HG03565 (cell line): ENCODE data around the gene IRAK3.
A peak's percentile ranks its signal among the peaks of the same experiment; 100 is the strongest.

Experiments used
- ATAC-seq: cut with Tn5 transposase; IDR thresholded peaks from one replicate; pipeline ENCODE4 v1.9.1; 2021; ENCODE audit warnings: mild to moderate bottlenecking, moderate library complexity; ENCODE audit not compliant: unreplicated experiment

Gene IRAK3

DNA sequence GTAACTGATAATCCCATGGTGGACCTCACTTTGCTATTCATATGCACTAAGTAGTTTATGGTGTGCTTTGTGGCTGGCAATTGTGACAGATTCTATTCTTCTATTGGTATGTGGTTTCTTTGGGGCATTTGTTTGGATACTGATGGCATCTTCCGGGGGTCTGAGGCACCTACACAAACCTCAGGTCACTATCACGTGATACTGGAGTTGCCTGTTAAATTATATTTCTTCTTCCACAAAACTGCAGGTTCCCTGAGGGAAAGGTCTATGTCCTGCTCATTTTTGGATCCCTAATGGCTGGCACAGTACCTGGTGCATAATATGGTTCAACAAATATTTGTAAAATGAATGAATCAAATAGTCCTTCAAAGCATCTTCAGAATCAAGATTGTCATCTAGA is 63.8 kb downstream of the IRAK3 start:
- ATAC-seq = no peak

DNA sequence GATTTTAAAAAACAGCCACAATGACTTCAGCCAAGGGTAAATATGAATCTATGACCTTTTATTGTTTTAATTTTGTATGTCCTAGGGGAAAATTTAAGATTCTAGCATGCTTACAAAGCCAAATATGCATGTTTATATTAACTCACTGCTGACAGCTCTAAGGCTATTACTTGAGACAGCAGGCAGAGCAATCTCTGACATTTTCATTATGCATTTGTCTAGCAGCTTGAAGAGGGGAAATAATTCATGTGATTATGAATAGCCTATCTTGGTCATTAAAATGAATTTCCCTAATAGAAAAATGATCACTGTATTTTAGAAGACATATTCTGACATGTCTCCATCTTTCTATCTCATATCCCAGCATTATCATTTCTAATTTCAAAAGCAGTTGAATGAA is 66.7 kb downstream of the IRAK3 start:
- ATAC-seq = no peak

DNA sequence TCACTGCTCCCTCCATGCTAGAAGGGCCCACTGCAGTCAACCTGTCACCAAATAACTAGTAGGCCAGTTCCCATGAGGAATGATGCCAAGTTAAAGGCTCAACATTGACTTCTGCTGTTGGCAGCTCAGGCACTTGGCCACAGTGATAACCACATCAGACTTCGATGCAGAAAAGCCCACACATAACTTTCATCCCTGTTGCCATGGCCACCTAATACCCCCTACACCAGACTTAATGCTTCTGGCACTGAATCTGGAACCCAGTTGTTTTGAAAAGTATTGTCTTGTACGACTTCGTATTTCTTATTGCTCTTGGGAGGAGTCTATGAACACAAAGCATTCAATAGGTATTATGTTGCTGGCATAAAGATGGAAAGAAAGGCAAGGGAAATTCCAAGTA is 69.0 kb downstream of the IRAK3 start:
- no peak for ATAC-seq

DNA sequence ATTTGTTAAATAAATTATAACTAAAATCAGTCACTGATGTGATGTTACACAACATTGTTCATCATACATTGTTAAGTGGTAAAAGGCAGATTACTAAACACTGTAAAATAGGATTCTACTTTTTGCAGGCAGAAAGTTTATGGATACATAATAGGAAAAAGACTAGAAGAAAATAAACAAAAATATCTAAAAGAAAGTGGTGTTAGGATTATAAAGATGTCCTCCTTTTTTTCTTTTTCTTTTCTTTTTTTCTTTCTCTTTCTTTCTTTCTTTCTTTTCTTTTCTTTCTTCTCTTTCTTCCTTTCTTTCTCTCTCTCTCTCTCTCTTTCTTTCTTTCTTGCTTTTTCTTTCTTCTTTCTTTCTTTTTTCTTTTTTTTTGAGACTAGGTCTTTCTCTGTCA is 73.7 kb downstream of the IRAK3 start:
- ATAC-seq = no peak

DNA sequence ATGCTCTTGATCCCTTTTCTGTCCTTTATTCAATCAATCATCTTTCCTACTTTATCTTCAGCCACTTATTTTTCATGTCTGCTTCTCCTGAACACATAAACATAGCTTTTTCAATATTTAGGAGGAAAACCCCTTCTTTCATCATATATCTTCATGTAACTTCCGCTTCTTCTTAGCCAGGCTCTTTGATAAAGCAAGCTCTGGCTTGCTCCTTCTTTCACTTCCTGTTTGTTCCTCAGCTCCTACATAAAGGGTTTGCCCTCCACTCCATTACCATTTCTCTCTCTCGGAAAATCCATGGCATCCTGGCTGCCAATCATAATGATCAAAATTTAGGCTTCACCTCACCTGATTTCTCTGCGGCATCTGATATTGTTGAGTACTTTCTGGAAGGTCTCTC is 79.5 kb downstream of the IRAK3 start:
- no peak for ATAC-seq

DNA sequence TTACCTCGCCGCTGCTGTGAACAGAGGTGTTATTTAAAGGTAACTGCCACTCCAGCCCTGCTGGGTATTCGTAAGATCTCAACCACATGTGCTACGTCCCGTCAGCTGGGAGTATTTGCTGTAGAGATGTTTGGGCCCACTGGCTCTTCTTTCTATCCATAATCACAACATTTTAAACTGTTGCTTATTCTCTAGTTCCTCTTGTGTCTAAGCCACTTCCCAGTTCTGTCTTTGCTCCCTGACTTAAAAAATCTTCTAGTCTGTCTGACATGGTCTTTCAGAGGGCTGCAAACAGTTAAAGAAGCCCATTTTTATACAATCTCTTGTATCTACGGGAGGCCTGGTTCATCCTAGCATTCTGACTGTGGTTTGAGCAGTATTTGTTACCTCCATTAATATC is 80.1 kb downstream of the IRAK3 start:
- ATAC-seq = no peak

DNA sequence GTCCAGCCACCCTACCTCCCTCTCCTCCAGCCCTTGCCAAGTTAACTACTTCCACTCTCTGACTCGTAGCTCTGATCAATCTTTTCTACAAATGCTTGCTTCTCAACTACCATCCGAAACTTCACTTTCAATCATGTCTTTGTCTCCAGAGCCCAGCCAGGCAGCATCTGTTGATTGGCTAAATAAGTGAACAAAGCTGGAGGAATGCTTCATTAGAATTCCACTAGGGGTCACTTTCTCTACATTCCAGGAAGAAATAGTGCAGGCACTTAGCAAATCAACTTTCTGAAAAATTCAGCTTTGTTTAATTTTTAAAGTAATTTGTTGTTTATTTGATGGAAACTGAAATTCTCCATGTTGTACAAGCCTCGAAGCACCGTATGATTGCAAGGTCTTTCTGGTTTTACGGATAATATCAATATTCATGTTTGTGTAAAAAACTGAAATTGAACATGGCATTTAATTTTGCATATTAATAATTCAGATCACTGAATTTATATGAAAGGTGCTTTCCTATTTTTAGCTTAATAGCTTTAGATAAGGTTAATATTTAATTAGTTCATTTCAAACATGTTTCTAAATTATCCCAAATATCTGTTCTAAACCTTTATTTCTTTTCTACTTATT is 80.9 kb downstream of the IRAK3 start:
- no peak for ATAC-seq

DNA sequence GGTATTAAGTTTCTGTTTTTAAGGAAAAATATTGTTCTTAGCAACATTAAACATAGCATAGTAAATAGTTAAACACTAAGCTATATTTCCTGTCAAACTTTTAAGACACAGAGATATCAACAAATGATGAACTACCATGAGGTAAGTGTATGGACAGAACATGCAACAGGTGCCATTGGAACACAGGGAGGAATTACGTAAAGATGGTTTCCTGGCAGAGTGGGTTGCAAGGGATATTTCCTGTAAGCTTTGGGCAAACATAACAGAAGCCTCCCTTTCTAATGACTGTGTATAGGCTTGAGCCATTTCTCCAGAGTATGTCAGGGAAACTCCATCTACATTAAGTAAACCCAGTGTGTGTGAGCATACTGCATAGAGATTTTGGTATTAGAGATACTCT is 81.6 kb downstream of the IRAK3 start:
- ATAC-seq = no peak

DNA sequence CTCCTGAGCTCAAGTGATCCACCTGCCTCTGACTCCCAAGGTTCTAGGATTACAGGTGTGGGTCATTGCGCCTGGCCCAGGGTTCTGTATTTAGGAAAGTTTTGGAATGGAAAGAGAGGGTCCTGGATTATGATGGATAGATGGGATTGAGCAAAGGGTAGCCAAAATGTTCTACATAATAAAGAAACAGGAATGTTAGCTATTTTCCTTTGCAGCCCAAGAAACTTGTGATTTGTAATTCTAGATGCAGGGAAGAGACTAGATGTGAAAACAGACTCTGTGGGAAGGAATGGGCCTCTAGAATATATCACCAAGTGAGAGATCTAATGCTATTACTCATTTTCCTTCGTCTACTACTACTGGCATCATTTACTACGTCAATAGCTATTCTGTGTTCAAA is 83.6 kb downstream of the IRAK3 start:
- no peak for ATAC-seq

DNA sequence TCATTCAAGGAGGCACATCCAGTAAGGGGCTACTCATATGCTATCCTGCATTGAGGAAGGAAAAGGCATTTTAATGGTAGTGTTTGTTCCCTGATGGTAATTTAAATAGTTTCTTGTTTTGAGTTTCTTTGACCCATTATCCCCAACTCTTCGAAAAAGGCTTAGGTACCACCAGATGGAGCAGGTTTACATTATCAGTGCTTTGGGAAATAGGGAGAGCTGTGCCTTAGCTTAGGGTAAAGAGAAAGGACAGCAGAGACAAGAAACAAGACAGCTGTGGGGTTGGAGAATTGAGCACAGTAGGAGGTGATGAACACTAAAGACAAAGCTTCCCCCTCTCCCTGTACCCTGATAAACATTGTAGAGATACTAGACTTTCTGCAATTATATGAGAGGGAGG is 84.1 kb downstream of the IRAK3 start:
- ATAC-seq = no peak

DNA sequence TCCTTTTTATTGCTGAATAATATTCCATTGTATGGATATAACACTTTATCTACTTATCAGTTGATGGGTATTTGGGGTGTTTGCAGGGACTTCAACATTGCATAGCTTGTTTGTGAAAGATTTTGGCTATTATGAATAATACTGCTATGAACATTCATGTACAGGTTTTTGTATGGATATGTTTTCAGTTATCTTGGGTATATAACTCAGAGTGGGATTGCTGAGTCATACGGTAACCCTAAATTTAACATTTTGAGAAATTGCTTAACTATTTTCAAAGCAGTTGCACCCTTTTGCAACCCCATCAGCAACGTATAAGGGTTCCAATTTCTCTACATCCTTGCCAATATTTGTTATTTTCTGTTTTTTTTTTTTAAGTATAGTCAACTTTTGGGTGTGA is 86.0 kb downstream of the IRAK3 start:
- ATAC-seq = peak; percentile 45

DNA sequence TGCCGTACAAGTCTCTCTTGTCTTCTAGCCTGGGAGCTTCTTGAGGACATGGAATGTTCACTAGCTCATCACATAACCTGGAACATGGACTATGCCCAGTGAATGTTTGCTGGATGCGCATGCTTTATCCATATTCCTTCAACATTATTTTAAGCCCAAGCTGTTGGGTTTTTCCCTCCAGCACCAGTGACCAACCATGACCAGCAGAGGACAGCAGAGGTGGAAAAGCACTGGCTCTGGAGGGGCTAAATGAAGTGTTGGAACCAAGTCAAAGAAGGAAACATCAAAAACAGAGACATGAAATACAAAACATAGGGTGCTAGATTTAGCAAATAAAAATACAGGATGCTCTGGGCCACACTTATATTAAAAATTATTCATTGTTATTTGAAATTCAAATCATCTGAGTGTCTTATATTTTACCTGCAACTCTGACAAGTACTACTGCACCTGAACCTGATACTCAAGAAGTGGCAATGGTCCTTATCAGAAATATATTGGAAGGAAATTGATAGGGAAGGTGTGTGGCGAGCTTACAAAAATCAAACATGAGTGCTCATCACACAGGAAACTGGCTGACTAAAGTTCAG is 90.2 kb downstream of the IRAK3 start:
- ATAC-seq = no peak

DNA sequence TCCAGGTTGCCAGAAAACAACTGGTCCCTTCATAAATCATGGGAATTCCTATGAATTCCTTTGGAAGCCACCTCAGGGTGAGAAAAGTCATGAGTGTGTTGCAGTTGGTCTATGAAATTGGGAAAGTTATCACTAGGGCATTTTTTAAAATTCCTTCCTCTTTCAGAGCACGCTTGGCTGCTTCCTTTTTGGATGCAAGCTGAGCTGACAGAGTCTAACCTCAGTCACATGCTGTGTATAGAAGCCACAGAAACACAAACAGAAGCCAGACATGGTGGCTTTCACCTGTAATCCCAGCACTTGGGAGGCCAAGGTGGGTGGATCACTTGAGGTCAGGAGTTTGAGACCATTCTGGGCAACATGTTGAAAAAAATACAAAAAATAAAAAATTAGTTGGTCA is 91.5 kb downstream of the IRAK3 start:
- no peak for ATAC-seq

DNA sequence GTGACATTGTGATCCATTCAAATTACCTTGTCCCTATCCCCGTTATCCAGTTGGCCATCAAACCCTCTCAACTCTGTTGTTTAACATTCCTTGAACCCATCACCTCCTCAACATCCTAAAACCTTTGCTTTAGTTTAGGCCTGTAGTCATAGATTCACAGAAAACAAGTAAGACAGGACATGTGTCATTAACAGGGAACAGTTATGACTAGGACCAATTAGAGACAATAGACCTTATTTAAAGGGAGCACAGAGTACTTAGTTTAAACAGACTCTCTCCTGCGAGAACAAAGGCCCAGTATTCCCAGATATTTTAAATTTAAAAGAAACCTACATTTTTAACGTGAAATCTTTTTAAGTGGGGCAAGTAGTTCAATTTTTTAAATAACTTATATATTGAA is 93.2 kb downstream of the IRAK3 start:
- ATAC-seq = no peak

DNA sequence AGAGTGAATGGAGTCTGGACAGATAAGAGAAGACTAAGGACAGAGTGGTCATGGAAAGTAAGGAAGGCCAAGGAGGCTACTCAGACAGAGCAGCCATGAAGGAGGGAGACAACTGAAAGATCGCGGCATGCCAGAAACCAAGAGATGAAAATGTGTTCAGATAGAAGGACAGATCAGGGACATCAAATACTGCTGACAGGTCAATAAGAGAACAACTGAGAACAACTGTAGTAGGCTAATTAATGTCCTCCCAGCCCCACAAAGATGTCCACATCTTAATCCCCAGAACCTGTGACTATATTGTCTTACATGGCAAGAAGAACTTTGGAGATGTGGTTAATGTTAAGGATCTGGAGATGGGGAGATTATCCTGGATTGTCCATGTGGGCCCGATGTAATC is 98.3 kb downstream of the IRAK3 start:
- ATAC-seq = no peak

DNA sequence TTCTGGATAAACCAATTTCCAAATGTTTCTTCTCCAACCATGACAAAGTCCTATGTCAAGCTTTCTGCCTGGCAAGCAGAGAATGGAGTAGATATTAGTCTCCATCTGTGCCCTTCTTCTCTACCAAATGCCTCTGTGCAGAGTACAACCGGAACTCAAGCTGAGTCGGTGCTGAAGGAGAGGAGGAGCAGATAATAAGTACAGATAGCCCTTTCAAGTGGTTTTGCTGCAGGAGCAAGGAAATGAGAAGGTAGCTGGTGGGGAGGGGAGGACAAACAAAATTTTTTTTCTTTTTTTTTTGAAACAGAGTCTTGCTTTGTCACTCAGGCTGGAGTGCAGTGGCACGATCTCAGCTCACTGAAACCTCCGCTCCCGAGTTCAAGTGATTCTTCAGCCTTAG is 99.1 kb downstream of the IRAK3 start:
- no peak for ATAC-seq

DNA sequence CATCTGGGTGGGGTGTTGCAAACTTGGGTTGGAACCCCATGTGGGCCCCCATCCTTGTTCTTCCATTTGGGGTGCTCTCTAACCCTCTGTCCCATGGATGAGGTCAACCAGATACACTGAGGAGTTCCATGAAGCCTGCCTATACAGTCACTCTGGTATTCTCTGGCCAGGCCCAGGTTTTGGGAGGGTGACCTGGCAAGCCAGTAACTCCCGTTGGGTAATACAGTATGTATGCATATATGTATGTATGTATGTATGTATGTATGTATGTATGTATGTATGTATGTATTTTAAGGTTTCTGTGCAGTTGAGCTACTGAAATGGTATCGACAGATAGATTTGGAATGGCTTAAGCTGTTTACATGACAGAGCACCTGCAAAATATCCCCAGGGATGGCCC is 100.5 kb downstream of the IRAK3 start:
- ATAC-seq = no peak

DNA sequence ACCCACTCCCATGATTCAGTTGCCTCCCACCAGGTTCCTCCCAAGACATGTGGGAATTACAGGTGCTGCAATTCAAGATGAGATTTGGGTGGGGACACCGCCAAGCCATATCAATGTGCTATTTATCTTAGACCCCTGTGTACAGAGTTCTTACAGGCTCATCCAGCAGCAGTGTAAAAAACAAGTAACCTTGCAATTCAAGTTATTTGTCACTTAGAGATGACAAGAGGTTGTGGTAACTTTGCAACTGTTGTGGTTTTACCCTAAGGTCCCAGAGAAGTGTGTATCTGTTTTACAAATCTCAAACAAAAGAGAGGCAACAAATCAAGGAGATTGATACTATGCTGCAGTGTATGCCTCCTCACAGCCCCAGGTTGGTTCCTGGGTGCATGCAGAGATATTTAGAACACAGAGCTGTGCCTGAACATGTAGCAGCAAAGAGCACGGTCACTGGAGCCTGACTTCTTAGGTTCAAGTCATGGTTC is 101.7 kb downstream of the IRAK3 start:
- ATAC-seq = no peak

DNA sequence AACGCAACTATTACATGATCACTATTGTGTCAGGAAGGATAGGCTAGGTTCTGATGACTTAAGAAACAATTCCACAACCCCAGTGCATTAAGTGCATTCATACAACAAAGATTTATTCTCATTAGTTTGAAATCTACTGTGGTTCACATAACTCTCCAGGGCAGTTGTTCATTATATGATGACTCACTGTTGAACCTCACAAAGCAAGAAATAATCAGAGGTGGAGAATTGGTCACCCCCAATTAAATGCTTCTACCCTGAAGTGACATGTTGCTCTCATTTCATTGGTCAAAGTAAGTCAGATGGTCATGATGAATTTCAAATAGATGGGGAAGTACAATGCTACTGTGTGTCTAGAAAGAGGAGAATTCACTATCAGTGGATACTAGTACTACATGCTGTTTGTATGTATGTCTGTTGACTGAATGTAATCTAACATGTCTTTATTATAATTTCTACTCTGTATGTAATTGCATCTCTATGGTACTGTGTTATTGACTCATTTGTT is 107.2 kb downstream of the IRAK3 start:
- no peak for ATAC-seq

DNA sequence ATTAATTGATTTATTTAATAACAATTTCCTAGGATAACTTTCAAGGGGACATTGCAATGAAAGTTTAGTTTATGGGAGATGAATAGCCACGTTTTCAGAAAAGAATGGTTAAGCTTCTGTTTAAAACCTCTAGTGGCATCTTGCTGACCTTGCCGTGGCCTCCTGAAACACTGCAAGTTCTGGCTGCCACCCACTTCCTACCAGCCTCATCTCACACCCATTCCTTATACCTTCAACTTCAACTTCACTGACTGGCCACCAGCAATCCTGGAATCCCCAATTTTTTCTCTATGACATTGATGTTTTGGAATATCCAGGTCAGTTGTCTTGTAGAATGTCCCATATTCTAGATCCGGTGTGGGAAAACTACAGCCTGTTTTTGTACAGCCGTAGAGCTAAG is 108.1 kb downstream of the IRAK3 start:
- no peak for ATAC-seq

DNA sequence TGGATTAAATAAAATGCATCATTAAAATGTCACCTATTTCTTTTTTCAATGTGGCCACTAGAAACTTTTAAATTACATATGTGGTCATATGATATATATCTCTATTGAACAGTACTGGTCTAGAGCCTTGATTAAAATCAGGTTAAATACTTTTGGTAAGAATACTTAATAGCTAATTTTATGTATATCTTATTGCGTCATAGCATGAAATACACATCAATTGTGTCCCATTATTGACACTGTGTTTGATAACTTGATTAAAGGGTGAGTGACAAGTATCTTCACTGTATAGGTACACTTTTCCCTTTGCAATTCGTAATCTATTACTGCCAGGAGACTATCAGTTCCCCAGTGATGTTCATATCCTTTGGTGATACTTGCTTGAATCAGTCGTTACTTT is 108.9 kb downstream of the IRAK3 start:
- no peak for ATAC-seq

DNA sequence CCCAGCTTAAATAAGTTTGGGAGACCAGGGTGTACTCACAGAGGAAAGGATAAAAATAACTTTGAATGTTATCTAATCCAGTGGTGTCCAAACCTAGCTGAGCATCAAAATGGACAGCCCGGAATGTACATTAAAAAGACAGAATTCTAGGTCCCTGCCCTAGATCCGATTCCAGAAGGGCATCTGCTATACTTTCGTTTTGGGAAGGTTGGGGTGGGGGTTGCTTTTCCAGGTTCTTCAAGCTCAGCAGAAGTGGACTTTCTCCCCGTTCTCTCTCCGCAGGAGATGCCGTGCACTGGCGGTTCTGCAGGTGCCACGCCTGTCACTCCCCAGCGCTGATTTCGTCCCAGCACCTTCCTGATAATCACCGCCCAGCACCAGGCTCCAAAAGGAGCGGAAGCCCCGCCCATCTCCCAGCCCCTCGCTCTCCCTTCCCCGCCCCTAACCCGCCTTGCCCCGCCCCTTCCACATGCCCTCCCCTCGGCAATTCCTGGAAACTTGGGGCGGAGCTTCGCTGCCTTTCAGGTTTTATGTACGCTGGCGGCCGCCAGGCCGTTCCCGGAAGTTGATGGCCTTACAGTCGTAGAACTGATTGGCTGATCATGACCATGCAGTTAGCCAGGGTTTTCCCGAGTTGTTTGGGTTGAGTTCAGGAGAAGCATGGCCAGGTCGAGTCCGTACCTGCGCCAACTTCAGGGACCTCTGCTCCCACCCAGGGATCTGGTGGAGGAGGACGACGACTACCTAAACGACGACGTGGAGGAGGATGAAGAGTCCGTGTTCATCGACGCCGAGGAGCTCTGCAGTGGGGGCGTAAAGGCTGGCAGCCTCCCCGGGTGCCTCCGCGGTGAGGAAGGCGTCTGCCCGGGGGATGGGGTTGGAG is 113.2 kb downstream of the IRAK3 start, which contains the start of gene HELB:
TSS of gene HELB (plus strand) at position 550 of the 883 bp plus-strand sequence. CDS start at position 661, 111 bp downstream.
- peak; percentile 85 for ATAC-seq
